Measurements from ENCODE around the gene CCND1.

GRCh38 chr11:69657911-69658625 lies 17.1 kb downstream of the CCND1 start:
- TF ChIP-seq FOXM1 (IDR thresholded peaks at IDR 0.05; ENCODE audit: low read depth) (no peak), FOXM1 (CRISPR knock-in tag; IDR thresholded peaks at IDR 0.05; ENCODE audit: low read depth) (no peak), TRIM28 (IDR thresholded peaks at IDR 0.05) (no peak), POLR3G (IDR thresholded peaks at IDR 0.05; ENCODE audit: extremely low read depth, insufficient read length, insufficient replicate concordance) (no peak), ETS1 (conservative IDR thresholded peaks at IDR 0.05; ENCODE audit: control insufficient read depth, low read depth, low read length) (no peak), CTCF (IDR thresholded peaks at IDR 0.05 in 2 of 3, conservative IDR thresholded peaks at IDR 0.05 in 1 of 3; ENCODE audit: insufficient read depth in 2 of 3, low read depth in 1 of 3, low read length in 3 of 3) (no peak), POLR2A (conservative IDR thresholded peaks at IDR 0.05) (no peak), USF2 (CRISPR knock-in tag; IDR thresholded peaks at IDR 0.05) (no peak), ZKSCAN1 (IDR thresholded peaks at IDR 0.05; ENCODE audit: low read depth, low read length) (no peak), ZFX (CRISPR knock-in tag; IDR thresholded peaks at IDR 0.05) (no peak), SMAD3 (CRISPR knock-in tag; conservative IDR thresholded peaks at IDR 0.05) (no peak)
